Measurements from ENCODE around the gene EDDM3A.
"Not testable (repeated sequence)": the region's sequence is repeated elsewhere in the genome, so short reads cannot be mapped to it uniquely, and the experiment has no call there.

Gene EDDM3A

GRCh38 chr14:20733684-20734429 lies 11.8 kb upstream of the EDDM3A start:
- no peak for DNase-seq (ENCODE audit: low read depth)

GRCh38 chr14:20734430-20734806 lies 11.3 kb upstream of the EDDM3A start:
- DNase-seq (ENCODE audit: low read depth) = no peak

- DNase-seq (ENCODE audit: low read depth) = not testable (repeated sequence)
Observed at GRCh38 chr14:20738292-20738691, 7.4 kb upstream of the EDDM3A start.

- DNase-seq (ENCODE audit: low read depth) = no peak
Observed at GRCh38 chr14:20742132-20742531, 3.6 kb upstream of the EDDM3A start.

- DNase-seq (ENCODE audit: low read depth) = no peak
Observed at GRCh38 chr14:20743556-20743955, 2.1 kb upstream of the EDDM3A start.

GRCh38 chr14:20746566-20746965 lies 879 bp downstream of the EDDM3A start:
- DNase-seq (ENCODE audit: low read depth) = no peak

GRCh38 chr14:20748439-20748838 lies 2.8 kb downstream of the EDDM3A start:
- DNase-seq (ENCODE audit: low read depth) = no peak

- no peak for DNase-seq (ENCODE audit: low read depth)
Observed at GRCh38 chr14:20750194-20750593, 4.5 kb downstream of the EDDM3A start.

GRCh38 chr14:20751963-20752562 lies 6.4 kb downstream of the EDDM3A start:
- DNase-seq (ENCODE audit: low read depth) = no peak

- no peak for DNase-seq (ENCODE audit: low read depth)
Observed at GRCh38 chr14:20754308-20754707, 8.6 kb downstream of the EDDM3A start.

- no peak for DNase-seq (ENCODE audit: low read depth)
Observed at GRCh38 chr14:20755037-20755436, 9.3 kb downstream of the EDDM3A start.

- no peak for DNase-seq (ENCODE audit: low read depth)
Observed at GRCh38 chr14:20757965-20758364, 12.3 kb downstream of the EDDM3A start.

- DNase-seq (ENCODE audit: low read depth) = not testable (repeated sequence)
Observed at GRCh38 chr14:20759465-20759864, 13.8 kb downstream of the EDDM3A start.

GRCh38 chr14:20760950-20761349 lies 15.3 kb downstream of the EDDM3A start:
- no peak for DNase-seq (ENCODE audit: low read depth)

- DNase-seq (ENCODE audit: low read depth) = no peak
Observed at GRCh38 chr14:20768593-20768892, 22.9 kb downstream of the EDDM3A start.

GRCh38 chr14:20769421-20769820 lies 23.7 kb downstream of the EDDM3A start:
- no peak for DNase-seq (ENCODE audit: low read depth)

- DNase-seq (ENCODE audit: low read depth) = no peak
Observed at GRCh38 chr14:20772650-20773049, 27.0 kb downstream of the EDDM3A start.

- no peak for DNase-seq (ENCODE audit: low read depth)
Observed at GRCh38 chr14:20774258-20774824, 28.7 kb downstream of the EDDM3A start.

GRCh38 chr14:20775043-20775442 lies 29.4 kb downstream of the EDDM3A start:
- no peak for DNase-seq (ENCODE audit: low read depth)

- DNase-seq (ENCODE audit: low read depth) = no peak
Observed at GRCh38 chr14:20775901-20776300, 30.2 kb downstream of the EDDM3A start.

- no peak for DNase-seq (ENCODE audit: low read depth)
Observed at GRCh38 chr14:20781803-20782202, 36.1 kb downstream of the EDDM3A start.

GRCh38 chr14:20782280-20782890 lies 36.7 kb downstream of the EDDM3A start:
- DNase-seq (ENCODE audit: low read depth) = no peak

- DNase-seq (ENCODE audit: low read depth) = no peak
Observed at GRCh38 chr14:20787025-20787424, 41.3 kb downstream of the EDDM3A start.

Measured in activated T-cell treated with anti-CD3 and anti-CD28 coated beads for 24 hours (primary cell).